GM12874 (cell line): ENCODE data around the gene TAGAP.

Source experiments
- CTCF ChIP-seq: IDR thresholded peaks from 2 replicates; pipeline ENCODE4 v1.5.1; 2011; ENCODE audit warnings: low read depth, mild to moderate bottlenecking, control low read depth, low read length, moderate library complexity; ENCODE audit not compliant: insufficient read depth

TAGAP gene

GRCh38 chr6:159013229-159013628, 31.6 kb downstream of the TAGAP start:
- no peak for TF ChIP-seq CTCF

- no peak for TF ChIP-seq CTCF
These were observed 32.6 kb downstream of the TAGAP start for GRCh38 chr6:159012201-159012600.

- TF ChIP-seq CTCF, result peak; percentile 29; the same call in 1 of the 2 replicates
These were observed 36.0 kb downstream of the TAGAP start for GRCh38 chr6:159008656-159009288.

- TF ChIP-seq CTCF, result no peak
These were observed 37.3 kb downstream of the TAGAP start for GRCh38 chr6:159007510-159007909.

- no peak for TF ChIP-seq CTCF
These were observed 39.4 kb downstream of the TAGAP start for GRCh38 chr6:159005436-159005835.

- no peak for TF ChIP-seq CTCF
These were observed 40.2 kb downstream of the TAGAP start for GRCh38 chr6:159004592-159004991.

GRCh38 chr6:159002432-159003155, 42.2 kb downstream of the TAGAP start:
- no peak for TF ChIP-seq CTCF
